Measurements from ENCODE around the gene PACRG.

DNA sequence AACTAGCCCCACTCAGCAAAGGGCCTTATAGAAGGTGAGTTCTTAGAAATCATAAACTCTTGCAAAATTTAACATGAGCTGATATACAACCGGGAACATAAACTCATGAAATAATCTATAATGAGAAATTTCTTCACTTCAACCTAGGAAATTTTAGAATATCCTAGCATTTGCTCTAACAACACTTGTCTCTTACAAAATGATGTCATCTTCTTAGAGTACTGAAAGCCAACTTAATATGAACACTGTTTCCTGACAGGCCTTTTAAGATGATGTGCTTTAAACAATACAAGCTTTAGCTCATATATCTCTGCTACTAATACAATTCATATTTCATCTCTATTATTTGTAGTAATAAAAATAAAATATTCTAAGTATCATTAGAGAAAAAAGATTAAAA lies 932 bp downstream of the PACRG start:
- TF ChIP-seq RFX5 (IDR thresholded peaks at IDR 0.05; ENCODE audit: low read depth, low read length) (no peak), STAT1 (conservative IDR thresholded peaks at IDR 0.05) (no peak), SIX5 (IDR thresholded peaks at IDR 0.05; ENCODE audit: low read depth, low read length, severe bottlenecking) (no peak), TCF7 (IDR thresholded peaks at IDR 0.05; ENCODE audit: borderline replicate concordance) (no peak), RELA (IDR thresholded peaks at IDR 0.05; ENCODE audit: borderline replicate concordance, partially characterized antibody) (no peak), KDM1A (IDR thresholded peaks at IDR 0.05; ENCODE audit: borderline replicate concordance) (no peak), POLR2AphosphoS5 (IDR thresholded peaks at IDR 0.05; ENCODE audit: low read length) (no peak), SRF (IDR thresholded peaks at IDR 0.05; ENCODE audit: low read depth in 2 of 2, low read length in 2 of 2) (no peak)
- TF ChIP-seq, protein P1, sequence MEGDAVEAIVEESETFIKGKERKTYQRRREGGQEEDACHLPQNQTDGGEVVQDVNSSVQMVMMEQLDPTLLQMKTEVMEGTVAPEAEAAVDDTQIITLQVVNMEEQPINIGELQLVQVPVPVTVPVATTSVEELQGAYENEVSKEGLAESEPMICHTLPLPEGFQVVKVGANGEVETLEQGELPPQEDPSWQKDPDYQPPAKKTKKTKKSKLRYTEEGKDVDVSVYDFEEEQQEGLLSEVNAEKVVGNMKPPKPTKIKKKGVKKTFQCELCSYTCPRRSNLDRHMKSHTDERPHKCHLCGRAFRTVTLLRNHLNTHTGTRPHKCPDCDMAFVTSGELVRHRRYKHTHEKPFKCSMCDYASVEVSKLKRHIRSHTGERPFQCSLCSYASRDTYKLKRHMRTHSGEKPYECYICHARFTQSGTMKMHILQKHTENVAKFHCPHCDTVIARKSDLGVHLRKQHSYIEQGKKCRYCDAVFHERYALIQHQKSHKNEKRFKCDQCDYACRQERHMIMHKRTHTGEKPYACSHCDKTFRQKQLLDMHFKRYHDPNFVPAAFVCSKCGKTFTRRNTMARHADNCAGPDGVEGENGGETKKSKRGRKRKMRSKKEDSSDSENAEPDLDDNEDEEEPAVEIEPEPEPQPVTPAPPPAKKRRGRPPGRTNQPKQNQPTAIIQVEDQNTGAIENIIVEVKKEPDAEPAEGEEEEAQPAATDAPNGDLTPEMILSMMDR (IDR thresholded peaks at IDR 0.05 in 2 of 3, conservative IDR thresholded peaks at IDR 0.05 in 1 of 3; ENCODE audit: control insufficient read depth in 2 of 3, extremely low read depth in 1 of 3, insufficient read depth in 1 of 3, low read depth in 3 of 3, low read length in 3 of 3), result no peak
